GM18498 (cell line): ENCODE results near the gene HSD17B8.

Experiments
- ATAC-seq: cut with Tn5 transposase; IDR thresholded peaks from one replicate; pipeline ENCODE4 v1.9.1; 2021; ENCODE audit warnings: mild to moderate bottlenecking, moderate library complexity; ENCODE audit not compliant: unreplicated experiment

The HSD17B8 gene

DNA sequence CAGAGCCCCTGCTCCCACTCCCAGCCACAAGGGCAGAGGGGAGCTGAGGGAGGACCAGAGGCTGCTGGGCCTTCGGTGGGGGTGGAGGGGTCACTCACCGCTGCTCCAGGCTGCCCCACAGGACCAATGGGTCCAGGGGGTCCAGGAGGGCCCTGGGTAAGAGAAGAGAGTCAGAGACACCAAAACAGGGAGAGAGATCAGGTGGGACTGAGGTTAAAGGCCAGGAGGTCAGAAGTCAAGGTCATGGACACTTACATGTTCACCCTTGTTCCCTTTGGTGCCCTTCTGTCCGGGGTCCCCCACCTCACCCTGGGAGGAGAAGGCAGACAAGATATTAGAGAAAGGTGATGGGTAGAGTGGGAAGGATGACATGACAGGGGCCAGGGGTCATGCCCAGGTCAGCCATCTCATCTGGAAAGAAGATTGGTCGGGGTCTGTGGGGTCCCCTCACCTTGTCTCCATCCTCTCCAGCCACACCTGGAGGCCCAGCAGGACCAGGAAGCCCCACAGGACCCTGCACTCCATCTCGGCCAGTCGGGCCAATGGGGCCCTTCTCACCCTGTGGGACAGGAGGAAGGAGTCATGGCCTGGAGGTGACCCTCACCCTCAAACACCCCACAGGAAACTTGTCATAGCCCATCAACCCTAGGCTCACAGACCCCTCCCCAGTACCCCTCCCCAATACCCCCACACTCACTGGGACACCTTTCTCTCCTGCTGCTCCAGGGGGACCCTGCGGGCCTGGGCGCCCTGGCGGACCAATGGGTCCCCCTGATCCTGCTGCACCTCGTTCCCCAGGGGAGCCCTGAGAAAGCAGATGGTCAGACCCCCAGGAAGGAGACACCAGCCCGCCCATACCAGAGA is 33.2 kb upstream of the HSD17B8 start:
- no peak for ATAC-seq

DNA sequence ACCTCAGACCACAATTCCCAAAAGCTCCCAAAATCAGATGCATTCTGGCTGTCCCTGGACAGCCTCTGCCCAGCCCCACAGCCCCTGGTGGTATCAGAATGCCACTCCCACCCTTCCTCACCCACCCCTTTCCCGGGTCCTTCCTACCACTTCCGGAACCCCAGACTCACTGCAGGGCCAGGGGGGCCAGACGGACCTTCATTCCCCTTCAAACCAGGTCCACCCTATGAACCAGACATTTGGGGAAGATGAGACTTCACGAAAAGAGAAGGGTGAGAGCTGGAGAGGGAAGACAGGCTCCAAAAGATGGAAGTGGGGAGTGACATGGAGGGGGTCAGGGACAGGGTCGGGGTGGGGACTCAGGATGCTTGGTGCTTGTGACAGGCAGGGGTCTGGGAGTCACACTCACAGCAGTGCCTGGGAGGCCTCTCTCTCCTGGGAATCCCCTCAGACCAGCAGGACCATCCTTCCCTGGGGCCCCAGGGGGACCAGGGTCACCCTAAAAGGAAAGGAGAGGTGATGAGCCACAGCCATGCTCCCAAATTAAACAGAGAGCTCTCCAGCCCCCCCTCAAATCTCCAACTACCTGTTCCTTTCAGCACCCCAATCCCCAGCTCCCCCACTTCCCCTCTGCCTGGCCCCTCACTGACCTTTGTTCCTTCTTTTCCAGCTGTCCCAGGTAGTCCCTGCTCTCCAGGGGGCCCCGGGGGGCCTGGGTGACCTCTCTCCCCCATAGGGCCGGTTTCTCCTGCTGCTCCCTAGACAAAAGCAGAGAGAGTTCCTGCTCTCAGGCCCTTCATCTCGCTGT is 32.4 kb upstream of the HSD17B8 start:
- no peak for ATAC-seq

DNA sequence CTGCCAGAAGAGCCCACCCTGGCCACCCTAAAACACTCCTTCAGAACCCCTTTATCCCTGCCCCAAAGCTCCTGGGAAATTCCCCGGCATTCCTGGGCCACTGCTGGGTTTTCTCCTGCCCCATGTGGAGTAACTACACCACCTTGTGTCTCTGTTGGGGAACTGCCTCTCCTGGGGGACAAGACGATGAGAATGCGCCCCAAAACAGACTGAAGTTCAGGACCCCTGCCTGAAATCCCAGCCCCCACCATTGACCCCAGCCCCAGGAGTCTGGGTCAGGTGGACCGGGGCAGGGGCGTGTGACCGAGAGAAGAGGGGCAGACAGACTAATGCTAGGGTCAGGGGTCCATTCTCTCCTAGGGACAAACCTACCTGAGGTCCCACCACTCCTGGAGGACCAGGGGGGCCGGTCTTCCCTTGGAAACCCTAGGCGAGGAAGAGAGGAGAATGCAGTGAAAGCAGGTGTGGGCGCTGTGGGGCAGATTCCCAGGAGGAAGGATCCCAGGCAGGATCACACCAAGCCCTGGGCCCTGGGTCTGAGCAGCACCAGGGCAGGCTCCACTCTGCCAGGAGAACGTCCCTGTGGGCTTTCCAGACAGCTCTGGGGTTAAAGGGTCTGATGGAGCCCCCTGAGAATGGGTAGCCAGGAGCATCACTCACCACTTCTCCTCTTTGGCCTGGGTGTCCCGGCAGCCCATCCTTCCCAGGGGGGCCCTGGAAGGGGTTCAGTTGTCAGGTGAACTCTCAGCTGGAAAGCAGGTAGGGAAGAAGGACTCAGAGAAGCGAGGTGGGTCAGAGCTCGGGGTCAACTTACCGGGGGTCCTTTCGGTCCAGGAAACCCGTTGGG is 31.5 kb upstream of the HSD17B8 start:
- ATAC-seq, result no peak

DNA sequence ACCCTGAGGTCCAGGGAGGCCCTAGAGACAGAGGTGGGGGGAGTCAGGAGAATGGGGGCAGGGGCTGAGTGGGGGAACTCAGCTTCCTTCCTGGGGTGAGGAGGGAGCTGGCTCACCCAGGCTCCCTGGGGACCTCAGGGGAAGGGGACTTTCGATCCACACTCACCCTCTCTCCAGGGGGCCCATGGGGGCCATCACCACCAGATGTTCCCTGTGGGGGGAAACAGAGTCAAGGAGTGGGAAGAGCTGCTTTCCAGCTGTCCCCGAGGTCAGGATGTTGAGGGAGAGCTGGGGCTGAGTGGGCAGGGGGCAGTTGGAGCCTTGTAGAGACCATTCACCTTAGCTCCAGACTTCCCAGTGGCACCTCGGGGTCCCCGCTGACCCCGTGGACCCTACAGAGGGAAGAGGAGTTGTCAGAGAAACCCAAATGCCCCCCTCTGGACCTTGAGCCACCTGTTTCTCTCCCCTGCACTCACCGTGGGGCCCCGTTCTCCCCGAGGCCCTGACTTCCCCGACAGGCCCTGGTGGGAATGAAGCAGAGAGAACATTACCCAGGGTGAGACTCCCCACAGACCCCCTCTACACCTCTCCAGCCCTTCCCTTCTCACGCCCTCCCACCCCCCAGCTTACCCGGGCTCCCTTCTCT is 30.8 kb upstream of the HSD17B8 start:
- ATAC-seq, result no peak

DNA sequence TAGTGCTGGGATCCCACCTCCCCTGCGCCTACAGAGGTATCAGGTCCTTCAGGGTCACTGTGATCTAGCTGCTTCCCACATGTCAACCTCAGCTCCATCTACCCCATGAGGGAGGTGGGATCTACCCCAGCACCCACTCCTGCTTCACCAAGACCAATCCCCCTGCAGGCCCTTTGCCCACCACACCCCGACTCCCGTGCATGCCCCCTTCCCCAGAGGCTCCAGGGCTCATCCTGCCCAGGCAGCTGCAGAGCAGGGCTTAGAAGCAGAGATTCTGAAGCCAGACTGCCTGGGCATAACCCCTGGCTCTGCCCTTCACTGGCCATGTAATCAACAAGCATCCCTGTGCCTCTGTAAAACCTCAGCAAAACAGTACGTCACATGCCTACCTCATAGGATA is 29.7 kb upstream of the HSD17B8 start:
- ATAC-seq, result no peak

DNA sequence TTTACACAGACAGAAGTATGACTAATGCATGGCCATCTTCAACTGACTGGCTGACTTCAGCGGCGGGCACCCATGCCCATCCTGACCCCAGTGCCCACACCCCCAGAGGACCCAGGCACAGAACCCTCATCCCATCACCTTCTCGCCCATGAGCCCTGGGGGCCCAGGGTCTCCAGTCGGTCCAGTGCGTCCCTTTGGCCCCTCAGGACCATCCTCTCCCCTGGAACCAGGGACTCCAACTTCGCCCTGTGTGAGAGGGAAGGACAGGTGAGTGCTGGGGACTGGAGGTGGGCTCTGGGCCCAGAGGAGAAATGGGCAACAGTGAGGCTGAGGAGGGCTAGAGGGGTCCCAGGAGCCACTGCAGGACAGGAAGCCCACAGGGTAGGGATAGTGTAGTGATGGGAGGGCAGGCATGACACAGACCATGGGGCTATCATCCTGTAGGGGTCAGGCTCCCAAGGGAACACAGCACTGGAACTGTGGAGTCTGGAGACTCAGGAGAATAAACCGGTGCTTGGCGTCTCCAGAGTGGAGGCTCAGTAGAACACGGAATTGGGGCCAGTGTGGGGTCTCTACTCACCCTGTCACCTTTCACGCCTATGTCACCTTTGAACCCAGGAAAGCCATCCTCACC is 28.9 kb upstream of the HSD17B8 start:
- ATAC-seq, result no peak

DNA sequence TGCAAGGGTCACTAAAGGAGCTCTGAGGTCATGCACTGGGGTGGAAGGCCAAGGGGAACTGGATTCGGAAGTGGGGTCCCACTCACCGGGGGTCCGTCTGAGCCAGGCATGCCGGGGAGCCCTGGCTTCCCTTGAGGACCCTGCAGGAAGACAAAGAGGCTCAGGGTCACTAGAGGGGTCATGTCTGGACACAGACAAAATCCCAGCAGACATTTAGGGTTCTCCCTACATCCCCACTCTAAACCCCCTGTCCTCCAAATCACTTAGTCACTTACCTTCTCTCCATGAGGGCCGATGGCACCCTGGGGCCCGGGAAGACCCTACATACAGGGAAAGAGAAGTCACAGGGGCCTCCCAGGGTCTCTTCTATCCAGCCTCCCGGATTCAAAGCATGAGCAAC is 27.5 kb upstream of the HSD17B8 start:
- ATAC-seq, result no peak

DNA sequence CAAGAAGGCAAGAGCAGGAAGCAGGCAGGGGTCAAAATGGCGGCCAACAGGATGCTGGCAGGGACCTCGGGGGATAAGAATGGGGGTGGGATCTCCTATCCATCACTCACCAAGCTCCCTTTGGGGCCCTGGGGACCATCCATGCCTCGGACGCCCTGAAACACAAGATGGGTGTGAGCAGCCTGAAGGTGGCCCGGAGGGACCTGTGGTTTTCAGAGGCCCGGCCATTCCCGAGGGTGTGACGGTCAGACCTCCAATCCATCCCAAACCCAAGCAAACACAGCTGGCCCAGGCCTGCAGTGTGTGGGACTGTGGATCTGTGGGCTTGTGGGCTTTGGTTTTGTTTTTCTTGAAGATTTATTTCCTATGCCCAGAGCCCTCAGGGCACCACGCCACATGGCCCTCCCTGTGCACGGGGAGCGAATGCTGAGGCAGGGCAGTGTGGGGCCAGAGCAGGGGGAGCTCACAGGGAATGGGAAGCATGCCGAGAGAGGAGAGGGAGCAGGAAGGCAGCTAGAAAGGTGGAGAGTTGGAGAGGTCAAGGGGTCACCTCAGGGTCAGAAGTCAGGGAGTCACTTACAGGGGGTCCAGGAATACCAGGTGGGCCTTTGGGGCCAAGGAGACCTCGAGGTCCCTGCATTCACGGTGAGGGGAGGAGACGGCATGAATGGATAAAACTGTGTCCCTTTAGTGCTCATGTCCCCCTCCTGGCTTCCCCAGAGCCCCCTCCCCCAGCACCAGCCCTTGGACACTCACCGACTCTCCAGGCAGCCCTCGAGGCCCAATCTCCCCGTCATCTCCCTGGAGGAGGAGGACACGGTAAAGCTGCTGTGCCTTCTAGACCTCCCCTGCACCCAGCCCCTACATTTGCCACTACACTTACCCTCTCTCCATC is 26.7 kb upstream of the HSD17B8 start:
- ATAC-seq, result no peak

DNA sequence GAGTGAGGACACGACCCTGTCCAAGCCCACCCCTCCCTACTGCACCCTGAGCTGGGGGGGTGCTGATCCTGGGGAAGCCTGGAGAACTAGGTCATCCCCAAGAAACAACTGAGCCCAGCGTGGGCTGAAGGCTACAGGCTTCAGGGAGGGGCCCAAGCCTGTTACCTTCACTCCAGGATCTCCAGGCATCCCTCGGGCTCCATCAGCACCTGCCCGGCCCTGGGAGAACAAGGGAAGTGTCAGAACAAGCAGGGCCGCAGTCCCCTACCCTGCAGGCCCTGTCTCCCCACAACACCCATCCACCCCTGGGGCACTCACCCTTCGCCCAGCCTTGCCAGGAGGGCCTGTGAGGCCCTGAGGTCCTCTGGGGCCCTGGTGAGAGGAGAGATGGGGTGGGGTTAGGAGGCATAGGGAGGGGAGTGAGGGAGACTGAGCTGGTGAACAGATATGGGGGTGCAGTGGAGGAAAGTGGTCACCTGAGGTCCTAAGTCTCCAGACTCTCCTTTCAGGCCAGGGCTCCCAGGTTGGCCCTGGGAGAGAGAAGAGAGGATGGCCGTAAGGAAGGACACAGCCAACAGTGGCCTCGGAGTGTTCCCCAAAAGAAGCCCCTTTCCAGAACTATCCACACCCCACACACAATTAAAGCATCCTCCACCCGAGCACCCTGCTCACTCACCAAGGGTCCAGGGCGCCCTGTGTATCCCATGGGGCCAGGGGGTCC is 25.5 kb upstream of the HSD17B8 start:
- no peak for ATAC-seq

DNA sequence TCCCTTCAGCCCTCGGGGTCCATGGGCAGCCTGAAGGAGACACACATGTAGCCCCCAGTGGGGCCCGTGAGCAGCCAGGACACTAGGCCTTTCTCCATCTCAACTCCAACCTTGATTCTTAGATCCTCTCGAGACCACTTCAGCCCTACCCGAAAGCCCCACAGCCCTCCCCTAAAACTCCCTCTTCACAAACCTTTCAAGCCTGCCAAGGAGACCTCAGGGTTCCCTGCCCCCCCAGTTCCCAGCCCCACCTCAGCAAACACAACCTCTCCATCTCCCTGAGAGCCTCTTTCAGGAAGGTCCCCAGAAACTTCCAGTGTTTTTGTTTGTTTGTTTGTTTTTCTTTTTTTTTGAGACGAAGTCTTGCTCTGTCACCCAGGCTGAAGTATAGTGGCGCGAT is 23.3 kb upstream of the HSD17B8 start:
- no peak for ATAC-seq

DNA sequence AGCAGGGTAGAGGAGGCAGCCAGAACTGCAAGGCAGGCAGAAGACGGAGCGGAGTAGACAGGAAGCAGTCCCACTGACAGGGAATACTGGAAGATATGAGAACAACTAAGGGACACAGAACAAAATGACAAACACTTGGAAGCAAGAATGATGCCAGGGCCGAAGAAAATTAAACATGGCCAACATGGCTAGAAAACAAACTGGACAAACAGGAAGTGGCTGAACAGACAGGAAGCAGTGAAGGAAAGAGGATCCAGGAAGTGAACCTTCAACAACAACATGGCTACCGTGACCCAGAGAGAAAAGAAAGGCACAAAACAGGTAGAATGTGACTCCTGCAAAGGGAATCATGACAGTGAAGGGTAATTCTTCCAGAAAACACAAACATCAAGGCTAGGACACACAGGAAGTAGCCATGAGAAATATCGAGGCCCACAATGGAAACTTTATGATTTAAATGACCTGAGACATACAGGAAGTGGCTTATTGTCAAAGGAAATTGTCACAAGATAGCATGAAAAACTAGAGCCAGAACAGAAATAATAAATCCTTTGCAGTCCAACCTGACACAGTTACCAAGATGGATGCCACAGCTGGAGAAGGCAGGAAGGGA is 21.3 kb upstream of the HSD17B8 start:
- no peak for ATAC-seq

DNA sequence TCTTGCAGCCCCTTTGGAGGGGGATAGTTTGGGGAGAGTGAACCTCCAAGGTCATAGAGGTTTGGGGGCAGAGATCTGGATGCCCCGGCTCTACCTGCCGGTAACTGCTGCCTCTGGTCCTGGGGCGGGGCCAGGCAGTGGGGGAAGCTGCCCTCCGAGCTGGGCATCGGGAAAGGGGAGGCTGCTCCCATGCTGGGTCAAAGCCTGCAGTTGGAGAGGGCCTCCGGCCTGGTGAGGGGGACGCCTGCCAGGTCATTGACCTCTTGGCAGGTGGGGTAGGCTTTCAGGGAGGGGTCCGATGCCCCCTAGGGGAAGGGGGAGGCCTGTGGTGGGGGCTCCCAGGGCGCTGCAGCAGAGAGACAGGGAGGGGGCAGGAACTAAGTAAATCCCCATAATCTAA is 19.3 kb upstream of the HSD17B8 start:
- ATAC-seq, result no peak

DNA sequence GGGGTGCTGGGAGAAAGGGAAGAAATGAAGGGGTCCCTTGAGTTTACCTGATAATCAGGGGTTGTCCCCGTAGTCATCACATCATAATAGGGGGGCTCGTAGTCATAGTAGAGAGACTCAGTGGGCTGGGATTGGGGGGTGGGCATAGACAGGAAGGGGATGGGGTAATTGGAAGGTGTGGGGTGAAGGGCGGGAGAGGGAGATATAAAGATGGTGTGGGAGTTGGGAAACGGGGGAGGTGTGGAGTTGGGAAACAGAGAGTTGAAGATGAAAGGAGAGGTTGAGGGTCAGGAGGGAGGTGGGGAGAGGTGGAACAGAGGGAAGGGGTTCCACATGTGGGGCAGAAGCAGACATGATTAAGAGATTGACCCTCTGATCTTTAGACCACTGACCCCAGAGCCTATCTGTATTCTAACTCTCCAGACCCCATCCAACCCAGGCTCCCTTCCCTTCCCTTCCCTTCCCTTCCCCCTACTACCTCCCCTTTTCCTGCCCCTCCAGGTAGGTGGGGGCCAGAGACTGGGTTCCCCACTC is 18.7 kb upstream of the HSD17B8 start:
- no peak for ATAC-seq

DNA sequence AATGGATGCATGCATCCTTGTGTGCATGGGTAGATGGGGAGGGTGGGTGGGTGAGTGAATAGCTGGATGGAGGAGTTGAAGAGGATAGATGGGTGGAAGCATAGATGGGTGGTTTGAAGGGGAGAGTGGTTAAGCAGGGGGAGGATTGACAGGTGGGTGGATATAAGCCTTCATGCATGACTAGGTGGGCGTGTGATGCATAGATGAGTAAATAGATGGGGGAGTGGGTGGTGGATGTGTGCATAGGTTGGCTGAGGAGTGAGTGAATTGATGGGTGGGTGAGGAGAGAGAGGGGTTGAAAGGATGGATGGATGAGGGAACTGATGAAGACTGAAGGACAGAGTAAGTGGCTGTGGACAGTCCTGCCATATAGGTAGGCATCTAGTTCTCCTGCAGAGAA is 16.6 kb upstream of the HSD17B8 start:
- ATAC-seq, result no peak

DNA sequence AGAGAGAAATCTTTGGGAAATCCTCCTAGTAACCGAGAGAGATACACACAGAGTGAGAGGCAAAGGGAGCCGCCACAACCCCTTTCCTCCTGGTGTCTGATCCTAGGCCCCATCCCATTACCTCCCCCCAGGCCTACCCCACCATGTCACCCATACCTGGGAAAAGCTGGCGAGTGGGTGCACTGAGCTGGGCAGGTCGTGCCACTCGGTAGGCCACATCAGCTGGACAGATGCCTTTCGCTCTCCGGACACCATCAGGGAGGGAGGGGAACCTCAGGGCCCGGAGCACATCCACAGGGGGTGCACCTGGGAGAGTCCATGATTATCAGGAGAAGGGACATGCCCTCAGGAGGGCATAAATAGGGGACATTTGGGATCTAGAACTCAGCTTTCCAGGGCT is 15.3 kb upstream of the HSD17B8 start:
- no peak for ATAC-seq

DNA sequence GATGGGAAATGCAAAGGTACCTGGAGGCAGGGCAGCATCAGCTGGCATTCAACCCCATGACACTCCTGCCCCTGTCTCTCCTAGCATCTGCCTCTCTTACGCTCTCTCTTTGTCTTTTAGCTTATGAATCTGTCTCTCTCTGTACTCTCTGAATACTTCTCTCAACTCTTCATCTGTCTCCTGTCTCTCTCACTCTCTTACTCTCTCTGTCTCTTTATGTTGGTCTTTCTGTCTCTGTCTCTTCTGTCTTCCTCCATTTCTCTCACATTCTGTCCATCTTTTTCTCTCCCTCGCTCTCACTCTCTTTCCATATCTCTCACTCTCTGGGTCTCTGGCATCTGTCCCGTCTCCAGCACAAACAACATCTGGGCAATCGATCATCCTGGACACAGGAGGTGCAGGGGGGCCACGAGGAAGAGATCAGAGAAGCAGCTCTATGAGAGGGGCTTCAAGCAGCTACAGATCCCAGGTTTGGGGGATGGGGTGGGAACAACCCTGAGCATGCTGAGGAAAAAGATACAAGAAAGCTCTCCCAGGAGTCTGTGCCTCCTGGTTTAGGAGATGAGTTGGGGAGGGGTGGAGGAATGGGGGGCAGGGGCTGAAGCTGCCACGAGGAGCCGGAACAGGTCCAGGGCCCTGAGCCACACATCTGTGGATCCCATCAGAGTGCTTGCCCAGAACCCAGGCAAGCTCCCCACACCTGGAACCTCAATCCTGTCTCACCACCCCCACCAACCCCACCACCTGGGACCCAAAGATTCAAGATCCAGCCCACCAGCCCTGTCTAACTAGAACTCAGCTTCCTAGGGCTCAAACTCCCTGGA is 14.6 kb upstream of the HSD17B8 start:
- no peak for ATAC-seq

DNA sequence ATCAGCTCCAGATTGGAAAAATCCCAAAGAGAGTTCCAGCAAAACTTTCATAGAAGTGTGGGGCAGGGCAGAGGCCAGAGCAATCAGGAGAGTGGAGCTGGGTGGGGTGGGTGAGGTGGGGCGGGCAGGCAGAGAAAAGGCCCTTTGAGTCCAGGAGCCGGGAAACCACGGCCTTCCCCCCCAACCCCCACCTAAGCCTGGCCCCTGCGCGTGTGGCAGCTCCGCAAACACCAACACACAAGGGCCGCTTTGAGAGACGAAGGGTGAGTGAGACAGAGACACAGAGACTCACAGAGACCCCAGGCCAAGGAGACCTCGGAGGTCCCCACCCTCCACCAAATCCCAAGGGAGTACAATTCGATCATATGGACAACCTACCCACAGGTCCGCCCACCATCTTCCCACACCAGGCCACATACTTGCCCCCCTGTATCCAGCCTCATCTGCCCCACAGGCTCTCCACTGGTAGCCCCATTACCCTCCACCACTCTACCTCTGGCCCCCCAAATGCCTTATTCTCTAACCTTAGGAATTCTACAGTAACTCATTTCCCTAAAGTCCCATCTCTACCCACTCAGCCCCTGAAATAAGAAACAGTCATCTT is 13.8 kb upstream of the HSD17B8 start:
- ATAC-seq, result no peak
